GM18907 (cell line): ENCODE data around the gene SCN7A.
"Not testable (repeated sequence)": the region's sequence is repeated elsewhere in the genome, so short reads cannot be mapped to it uniquely, and the experiment has no call there.

Experiments
- ATAC-seq: cut with Tn5 transposase; IDR thresholded peaks from one replicate; pipeline ENCODE4 v1.9.1; 2021; ENCODE audit warnings: mild to moderate bottlenecking, moderate library complexity; ENCODE audit not compliant: unreplicated experiment

SCN7A gene

GRCh38 chr2:166494140-166494624 is at the start of gene SCN7A:
TSS of gene SCN7A (minus strand) at chr2:166494249. CDS start at chr2:166477696, 16,553 bp downstream.
- no peak for ATAC-seq

DNA sequence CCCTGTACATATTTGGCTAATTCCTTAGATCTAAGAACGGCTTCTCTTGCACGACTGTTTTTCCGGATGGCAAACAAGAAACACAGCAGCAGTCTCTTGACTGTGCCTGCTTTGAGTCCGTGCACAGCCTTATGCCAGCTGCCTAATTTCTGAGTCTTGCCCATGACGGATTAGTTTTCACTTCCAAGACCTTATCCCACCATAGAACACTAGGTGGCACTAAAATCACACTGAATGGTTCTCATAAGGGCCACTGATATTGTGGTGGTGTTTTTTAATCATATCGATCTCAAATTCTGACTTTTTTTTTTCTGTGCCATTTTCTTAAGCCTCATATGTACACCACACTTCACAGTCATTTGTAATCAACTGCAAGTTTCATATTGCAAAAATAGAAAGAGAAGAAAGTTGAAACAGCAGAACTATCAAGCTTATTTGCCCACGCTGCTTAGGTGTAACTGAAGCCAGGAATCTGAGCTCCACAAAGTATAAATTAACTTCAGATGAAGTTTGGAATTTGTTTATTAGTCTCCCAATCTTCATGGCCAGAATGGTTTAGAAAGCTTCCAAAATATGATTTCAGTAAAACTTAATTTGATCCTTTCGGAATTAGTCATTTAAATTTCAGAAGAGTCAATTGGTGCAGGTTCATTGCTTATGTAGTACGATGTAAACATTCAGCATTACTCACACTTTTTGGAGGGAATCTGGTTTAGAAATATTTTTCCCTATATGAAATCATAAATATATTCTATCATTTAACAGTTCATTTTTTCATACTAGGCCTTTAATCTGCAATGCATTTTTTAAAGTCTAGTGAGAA is 45.5 kb upstream of the SCN7A start:
- peak; percentile 97 for ATAC-seq

DNA sequence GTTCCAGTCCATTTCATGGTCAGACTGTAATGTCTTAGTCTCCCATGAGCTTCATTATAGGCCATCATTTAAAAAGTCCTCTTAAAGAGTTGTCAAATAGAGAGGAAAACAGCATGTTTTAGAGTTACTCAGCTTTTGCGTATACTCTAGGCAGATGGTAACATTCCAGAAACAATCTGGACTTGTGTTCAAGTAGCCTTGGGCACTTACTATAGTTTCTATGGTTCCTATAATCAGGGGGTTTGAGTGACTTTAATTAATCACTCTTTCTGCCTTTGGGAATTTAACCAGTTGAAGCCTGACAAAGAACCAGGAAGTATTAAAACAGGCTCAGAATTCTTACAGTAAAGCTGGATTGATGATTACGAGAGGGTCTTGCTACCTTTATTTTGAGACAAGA is 42.1 kb upstream of the SCN7A start:
- no peak for ATAC-seq

DNA sequence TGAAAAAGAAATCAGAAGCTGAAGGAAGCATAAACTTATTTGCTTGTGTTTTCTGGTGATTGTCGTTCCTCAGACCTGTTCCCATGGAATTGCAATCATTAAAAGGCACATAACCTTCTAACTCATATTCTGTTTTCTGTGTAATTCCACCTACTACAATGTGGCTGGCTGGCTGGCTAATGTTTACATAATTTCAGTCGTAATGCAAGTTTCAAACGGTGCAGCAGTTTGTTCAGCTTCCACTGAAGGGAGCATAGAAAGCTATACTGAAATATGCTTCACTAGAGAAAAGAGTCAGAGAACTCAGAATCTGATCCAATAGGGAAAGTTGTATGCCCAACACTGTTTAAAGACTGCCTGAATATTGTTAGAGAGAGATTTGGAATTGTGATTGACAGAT is 27.1 kb upstream of the SCN7A start:
- ATAC-seq = no peak

- ATAC-seq = no peak
Observed at GRCh38 chr2:166520604-166521003, 26.6 kb upstream of the SCN7A start.

GRCh38 chr2:166519391-166519962 is 25.4 kb upstream of the SCN7A start:
- ATAC-seq = no peak

DNA sequence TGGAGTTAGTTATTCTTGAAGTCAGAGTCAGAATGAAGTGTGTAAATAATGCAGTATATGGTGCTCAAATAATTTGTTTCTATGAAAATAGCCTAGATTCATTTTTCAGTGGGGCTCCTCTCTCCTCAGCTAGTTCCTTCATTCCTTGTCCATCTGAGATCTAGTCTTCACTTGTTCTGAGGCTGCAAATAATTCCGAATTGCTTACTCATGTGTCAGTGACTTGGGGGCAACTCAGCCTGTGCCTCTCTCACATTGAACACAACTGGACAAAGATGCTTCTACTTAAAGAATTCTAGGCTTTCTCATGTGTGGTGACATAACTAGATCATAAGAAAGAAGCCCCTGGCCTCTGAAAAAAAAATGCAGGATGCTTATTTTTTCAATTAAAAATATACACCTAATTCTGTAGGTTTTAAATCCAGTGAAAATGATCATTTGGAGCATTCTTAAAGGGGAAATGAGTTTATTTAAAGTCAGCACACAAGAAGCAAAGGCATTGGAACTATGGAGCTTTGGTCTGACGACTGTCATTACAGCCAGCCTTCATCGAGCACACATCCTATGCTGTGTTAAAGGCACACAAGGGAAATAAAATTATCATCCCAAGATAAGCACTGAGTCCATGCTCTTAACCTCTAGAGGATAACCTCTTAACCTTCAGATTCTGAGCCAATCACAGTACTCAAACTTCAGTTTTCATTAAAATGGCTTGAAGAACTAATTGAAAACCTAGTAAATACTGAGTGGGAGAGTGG is 24.8 kb upstream of the SCN7A start:
- no peak for ATAC-seq

GRCh38 chr2:166517533-166518061 is 23.5 kb upstream of the SCN7A start:
- ATAC-seq = no peak

DNA sequence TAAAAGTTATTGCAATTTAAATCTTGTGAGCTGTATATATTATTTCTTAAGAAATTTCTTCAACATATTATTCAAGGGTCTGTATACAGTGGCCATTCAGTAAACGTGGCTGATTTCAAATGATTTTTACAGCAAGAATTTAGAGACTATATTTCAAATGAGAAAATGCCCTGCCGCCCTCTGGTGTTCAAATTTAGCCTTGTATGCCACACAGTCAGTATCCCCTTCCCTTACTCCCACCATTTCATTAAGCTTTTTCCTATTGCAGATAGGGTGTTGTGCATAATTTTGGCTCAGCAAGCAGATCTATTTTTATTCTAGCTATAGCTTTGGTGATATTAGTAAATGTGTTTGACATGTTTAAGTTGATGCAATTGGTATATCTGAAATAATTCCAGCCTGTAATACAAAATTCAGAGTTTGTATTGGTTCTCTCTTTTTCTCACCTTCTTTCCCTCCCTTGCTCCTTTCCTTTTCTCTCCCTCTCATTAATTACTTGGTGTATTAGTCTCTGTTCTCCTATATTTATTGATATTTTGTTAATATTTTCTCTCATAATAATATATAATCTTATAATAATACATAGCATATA is 22.8 kb upstream of the SCN7A start:
- ATAC-seq = no peak

- ATAC-seq = no peak
Observed at GRCh38 chr2:166513952-166514351, 19.9 kb upstream of the SCN7A start.

- no peak for ATAC-seq
Observed at GRCh38 chr2:166499281-166499680, 5.2 kb upstream of the SCN7A start.

DNA sequence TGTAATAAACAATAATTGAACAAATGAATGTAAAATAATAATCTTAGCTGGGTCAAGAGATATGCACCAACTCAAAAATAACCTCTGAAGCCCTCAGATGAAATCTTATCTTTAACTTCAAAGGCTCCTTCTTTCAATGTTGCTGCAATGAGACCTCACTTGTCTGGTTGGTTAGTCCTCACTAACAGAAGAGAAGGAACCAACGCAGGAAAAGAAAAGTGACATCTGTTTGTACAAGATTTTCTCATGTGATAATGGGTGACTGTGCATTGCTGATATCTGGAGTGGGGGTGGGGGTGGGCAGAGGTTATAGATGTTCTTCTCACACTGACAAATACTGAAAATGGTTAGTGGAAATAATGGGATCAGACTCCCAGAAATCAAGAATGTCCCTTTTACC is 2.6 kb downstream of the SCN7A start:
- ATAC-seq = no peak

- no peak for ATAC-seq
Observed at GRCh38 chr2:166487171-166487570, 6.9 kb downstream of the SCN7A start.

- ATAC-seq = no peak
Observed at GRCh38 chr2:166485558-166486178, 8.4 kb downstream of the SCN7A start.

DNA sequence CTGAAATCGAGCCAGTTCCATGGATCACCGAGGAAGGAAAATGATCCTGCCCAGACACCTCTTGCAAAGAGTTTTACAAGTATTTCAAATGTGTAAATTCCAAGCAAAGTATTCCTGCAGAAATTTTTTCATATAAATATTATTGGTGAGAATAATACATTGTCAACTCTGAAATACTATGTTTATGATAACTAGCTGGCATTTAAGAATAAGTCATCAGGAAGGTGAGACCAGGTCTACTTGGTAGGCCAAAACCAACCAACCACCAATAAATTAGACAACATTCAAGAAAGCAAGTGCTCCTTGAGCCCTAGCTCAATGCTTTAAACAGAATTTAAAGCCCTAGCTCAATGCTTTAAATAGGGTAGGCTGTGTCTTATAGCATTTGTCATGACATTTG is 21.7 kb downstream of the SCN7A start:
- ATAC-seq = no peak

GRCh38 chr2:166468124-166469024 is 25.7 kb downstream of the SCN7A start:
- no peak for ATAC-seq

GRCh38 chr2:166464187-166464586 is 29.9 kb downstream of the SCN7A start:
- ATAC-seq = no peak

GRCh38 chr2:166463640-166464039 is 30.4 kb downstream of the SCN7A start:
- ATAC-seq = no peak

DNA sequence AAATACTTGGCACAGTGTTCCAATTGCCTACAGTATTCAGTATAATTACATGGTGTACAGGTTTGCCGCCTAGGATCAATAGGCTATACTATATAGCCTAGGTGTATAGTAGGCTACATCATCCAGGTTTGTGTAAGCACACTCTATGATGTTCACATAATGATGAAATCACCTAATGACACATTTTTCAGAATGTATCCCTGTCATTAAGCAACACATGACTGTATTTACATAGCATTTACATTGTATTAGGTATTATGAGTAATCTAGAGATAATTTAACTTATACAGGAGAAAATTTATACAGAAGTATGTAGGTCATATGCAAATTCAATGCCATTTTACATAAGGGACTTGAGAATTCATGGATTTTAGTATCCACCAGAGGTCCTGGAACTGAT is 35.4 kb downstream of the SCN7A start:
- no peak for ATAC-seq

- not testable (repeated sequence) for ATAC-seq
Observed at GRCh38 chr2:166455823-166456222, 38.2 kb downstream of the SCN7A start.
